ENCODE data around the gene TEX29. TPM values are rescaled to one million over a fixed set of nuclear protein-coding genes. Genes with fewer than 3 reads are reported as not detected.

Gene TEX29
- polyA plus RNA-seq, 2 donors, result 0.24 to 0.88 TPM

DNA sequence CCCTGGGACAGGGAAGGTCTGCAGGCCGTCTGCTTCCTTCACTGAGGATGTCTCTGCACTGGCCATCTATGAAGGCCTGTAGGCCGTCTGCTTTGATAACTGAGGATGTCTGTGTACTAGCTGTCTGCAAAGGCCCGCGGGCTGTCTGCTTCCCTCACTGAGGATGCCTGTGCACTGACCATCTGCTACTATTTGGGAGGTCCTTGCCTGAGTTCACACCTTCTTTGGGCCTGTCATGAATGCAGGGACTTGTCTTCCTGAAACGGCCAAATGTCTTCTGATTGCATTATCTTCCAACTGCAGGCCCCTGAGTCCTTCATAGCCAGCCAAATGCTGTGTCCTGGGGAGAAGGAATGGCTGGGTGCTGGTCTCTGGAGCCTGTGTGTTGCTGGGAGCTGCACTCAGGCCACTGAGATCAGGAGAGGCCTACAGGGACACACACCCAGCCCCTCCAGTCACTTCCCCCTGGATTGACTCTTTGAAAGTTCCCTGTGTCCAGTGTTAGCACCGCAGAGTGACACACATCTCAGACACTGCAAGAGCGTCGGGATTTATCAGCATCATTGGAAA is 72.9 kb downstream of the TEX29 start:
- Histone ChIP-seq H3K27ac (ENCODE audit: low read depth in 2 of 2, low read length in 1 of 2) (no peak overlapping the region), H3K4me1 (ENCODE audit: control insufficient read depth in 2 of 2, insufficient read depth in 2 of 2, low read length in 1 of 2) (no peaks in the 10 kb centered on the region), H3K27me3 (ENCODE audit: control insufficient read depth in 1 of 2, insufficient read depth in 2 of 2, low read length in 2 of 2) (no peaks in the 10 kb centered on the region), H3K36me3 (ENCODE audit: control insufficient read depth in 2 of 2, insufficient read depth in 2 of 2, low read length in 1 of 2) (no peaks in the 10 kb centered on the region), H3K4me3 (ENCODE audit: low read depth in 1 of 2, low read length in 2 of 2) (no peak overlapping the region), H3K9me3 (ENCODE audit: control insufficient read depth in 2 of 2, insufficient read depth in 1 of 2, low read depth in 1 of 2, low read length in 1 of 2) (peaks cover 2 to 3% of the 10 kb centered on the region in 2 donors)
- 79% methylated on average over 8 of the region's 8 CpGs for WGBS, 2 donors

Other genes starting within 250 kb of the TEX29 start
- 10 to 100 TPM; 13.5 to 16.0 TPM for gene ARHGEF7, start 205.3 kb upstream of the TEX29 start, polyA plus RNA-seq

Data from esophagus (tissue), 2 donors.